ENCODE measurements around the gene LY6G6F. TPM values are rescaled to one million over a fixed set of nuclear protein-coding genes. Genes with fewer than 3 reads are reported as not detected.
A peak's percentile ranks its signal among the peaks of the same experiment; 100 is the strongest.

The LY6G6F gene
- total and polyA plus RNA-seq, 10 of the 15 experiments (the other 5 are each of a cell fraction or from before 2014, with no cell fraction given): not detected

DNA sequence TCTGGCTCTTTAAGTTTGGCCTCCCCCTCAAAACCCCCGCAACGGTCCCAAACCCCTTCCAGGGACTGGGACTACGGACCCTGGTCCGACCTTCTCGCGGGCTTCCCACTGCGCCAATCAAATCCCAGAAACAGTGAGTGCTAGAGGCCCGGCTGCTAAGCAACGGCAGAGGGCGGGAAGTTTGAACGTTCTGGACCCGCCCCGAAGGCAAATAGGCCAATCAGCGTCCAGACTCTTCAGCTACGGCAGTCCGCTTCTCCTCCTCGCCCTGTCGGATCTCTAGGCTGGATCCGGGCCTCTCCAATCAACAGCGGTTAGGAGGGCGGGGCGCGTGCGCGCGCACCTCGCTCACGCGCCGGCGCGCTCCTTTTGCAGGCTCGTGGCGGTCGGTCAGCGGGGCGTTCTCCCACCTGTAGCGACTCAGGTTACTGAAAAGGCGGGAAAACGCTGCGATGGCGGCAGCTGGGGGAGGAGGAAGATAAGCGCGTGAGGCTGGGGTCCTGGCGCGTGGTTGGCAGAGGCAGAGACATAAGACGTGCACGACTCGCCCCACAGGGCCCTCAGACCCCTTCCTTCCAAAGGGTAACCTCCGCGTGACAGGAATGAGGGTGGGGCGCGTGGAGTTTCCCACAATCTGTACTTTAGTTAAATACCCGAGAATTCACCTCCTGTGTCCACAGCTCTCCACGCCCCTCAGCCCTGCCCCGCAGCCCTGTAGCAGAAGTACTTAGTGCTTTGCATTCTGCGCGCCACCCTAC, 33.2 kb downstream of the LY6G6F start, which contains the start of gene MSH5 (continued):
- TF ChIP-seq CHD2 (IDR thresholded peaks at IDR 0.05; ENCODE audit: borderline replicate concordance, low read depth, low read length): peak; percentile 93
- TF ChIP-seq, protein P1, sequence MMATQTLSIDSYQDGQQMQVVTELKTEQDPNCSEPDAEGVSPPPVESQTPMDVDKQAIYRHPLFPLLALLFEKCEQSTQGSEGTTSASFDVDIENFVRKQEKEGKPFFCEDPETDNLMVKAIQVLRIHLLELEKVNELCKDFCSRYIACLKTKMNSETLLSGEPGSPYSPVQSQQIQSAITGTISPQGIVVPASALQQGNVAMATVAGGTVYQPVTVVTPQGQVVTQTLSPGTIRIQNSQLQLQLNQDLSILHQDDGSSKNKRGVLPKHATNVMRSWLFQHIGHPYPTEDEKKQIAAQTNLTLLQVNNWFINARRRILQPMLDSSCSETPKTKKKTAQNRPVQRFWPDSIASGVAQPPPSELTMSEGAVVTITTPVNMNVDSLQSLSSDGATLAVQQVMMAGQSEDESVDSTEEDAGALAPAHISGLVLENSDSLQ (IDR thresholded peaks at IDR 0.05): peak; percentile 94
- peak; percentile 8 for TF ChIP-seq SMAD5 (IDR thresholded peaks at IDR 0.05; ENCODE audit: low read depth)
- TF ChIP-seq RAD21 (IDR thresholded peaks at IDR 0.05; ENCODE audit: insufficient read depth, low read depth, low read length): no peak
- TF ChIP-seq, protein P2, sequence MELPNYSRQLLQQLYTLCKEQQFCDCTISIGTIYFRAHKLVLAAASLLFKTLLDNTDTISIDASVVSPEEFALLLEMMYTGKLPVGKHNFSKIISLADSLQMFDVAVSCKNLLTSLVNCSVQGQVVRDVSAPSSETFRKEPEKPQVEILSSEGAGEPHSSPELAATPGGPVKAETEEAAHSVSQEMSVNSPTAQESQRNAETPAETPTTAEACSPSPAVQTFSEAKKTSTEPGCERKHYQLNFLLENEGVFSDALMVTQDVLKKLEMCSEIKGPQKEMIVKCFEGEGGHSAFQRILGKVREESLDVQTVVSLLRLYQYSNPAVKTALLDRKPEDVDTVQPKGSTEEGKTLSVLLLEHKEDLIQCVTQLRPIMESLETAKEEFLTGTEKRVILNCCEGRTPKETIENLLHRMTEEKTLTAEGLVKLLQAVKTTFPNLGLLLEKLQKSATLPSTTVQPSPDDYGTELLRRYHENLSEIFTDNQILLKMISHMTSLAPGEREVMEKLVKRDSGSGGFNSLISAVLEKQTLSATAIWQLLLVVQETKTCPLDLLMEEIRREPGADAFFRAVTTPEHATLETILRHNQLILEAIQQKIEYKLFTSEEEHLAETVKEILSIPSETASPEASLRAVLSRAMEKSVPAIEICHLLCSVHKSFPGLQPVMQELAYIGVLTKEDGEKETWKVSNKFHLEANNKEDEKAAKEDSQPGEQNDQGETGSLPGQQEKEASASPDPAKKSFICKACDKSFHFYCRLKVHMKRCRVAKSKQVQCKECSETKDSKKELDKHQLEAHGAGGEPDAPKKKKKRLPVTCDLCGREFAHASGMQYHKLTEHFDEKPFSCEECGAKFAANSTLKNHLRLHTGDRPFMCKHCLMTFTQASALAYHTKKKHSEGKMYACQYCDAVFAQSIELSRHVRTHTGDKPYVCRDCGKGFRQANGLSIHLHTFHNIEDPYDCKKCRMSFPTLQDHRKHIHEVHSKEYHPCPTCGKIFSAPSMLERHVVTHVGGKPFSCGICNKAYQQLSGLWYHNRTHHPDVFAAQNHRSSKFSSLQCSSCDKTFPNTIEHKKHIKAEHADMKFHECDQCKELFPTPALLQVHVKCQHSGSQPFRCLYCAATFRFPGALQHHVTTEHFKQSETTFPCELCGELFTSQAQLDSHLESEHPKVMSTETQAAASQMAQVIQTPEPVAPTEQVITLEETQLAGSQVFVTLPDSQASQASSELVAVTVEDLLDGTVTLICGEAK (IDR thresholded peaks at IDR 0.05; ENCODE audit: borderline replicate concordance): peak; percentile 38; the same call in 1 of the 2 replicates
- TF ChIP-seq FOS (IDR thresholded peaks at IDR 0.05; ENCODE audit: borderline replicate concordance, extremely low read depth, insufficient read length): peak; percentile 56
- peak; percentile 71 for TF ChIP-seq NRF1 (conservative IDR thresholded peaks at IDR 0.05; ENCODE audit: low read depth, low read length)
- TF ChIP-seq, protein P3, sequence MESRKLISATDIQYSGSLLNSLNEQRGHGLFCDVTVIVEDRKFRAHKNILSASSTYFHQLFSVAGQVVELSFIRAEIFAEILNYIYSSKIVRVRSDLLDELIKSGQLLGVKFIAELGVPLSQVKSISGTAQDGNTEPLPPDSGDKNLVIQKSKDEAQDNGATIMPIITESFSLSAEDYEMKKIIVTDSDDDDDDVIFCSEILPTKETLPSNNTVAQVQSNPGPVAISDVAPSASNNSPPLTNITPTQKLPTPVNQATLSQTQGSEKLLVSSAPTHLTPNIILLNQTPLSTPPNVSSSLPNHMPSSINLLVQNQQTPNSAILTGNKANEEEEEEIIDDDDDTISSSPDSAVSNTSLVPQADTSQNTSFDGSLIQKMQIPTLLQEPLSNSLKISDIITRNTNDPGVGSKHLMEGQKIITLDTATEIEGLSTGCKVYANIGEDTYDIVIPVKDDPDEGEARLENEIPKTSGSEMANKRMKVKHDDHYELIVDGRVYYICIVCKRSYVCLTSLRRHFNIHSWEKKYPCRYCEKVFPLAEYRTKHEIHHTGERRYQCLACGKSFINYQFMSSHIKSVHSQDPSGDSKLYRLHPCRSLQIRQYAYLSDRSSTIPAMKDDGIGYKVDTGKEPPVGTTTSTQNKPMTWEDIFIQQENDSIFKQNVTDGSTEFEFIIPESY (IDR thresholded peaks at IDR 0.05): no peak
- peak; percentile 72 for TF ChIP-seq EED (IDR thresholded peaks at IDR 0.05; ENCODE audit: low read depth)
- TF ChIP-seq SIN3A (IDR thresholded peaks at IDR 0.05; ENCODE audit: low read depth, low read length): peak; percentile 87
- TF ChIP-seq NR2C1 (IDR thresholded peaks at IDR 0.05): no peak
- TF ChIP-seq SREBF1 (IDR thresholded peaks at IDR 0.05; ENCODE audit: low read length): no peak
- no peak for TF ChIP-seq CBX3 (IDR thresholded peaks at IDR 0.05; ENCODE audit: borderline replicate concordance, low read depth)
- TF ChIP-seq CBFB (IDR thresholded peaks at IDR 0.05; ENCODE audit: low read depth): peak; percentile 37
- peak; percentile 10; the same call in 1 of the 2 replicates for TF ChIP-seq HCFC1 (IDR thresholded peaks at IDR 0.05; ENCODE audit: low read length)
- peak; percentile 11 for TF ChIP-seq RELA (IDR thresholded peaks at IDR 0.05; ENCODE audit: borderline replicate concordance, partially characterized antibody)
- TF ChIP-seq, protein P4, sequence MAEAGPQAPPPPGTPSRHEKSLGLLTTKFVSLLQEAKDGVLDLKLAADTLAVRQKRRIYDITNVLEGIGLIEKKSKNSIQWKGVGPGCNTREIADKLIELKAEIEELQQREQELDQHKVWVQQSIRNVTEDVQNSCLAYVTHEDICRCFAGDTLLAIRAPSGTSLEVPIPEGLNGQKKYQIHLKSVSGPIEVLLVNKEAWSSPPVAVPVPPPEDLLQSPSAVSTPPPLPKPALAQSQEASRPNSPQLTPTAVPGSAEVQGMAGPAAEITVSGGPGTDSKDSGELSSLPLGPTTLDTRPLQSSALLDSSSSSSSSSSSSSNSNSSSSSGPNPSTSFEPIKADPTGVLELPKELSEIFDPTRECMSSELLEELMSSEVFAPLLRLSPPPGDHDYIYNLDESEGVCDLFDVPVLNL (IDR thresholded peaks at IDR 0.05; ENCODE audit: low read depth, low read length): peak; percentile 100
- TF ChIP-seq, protein P5, sequence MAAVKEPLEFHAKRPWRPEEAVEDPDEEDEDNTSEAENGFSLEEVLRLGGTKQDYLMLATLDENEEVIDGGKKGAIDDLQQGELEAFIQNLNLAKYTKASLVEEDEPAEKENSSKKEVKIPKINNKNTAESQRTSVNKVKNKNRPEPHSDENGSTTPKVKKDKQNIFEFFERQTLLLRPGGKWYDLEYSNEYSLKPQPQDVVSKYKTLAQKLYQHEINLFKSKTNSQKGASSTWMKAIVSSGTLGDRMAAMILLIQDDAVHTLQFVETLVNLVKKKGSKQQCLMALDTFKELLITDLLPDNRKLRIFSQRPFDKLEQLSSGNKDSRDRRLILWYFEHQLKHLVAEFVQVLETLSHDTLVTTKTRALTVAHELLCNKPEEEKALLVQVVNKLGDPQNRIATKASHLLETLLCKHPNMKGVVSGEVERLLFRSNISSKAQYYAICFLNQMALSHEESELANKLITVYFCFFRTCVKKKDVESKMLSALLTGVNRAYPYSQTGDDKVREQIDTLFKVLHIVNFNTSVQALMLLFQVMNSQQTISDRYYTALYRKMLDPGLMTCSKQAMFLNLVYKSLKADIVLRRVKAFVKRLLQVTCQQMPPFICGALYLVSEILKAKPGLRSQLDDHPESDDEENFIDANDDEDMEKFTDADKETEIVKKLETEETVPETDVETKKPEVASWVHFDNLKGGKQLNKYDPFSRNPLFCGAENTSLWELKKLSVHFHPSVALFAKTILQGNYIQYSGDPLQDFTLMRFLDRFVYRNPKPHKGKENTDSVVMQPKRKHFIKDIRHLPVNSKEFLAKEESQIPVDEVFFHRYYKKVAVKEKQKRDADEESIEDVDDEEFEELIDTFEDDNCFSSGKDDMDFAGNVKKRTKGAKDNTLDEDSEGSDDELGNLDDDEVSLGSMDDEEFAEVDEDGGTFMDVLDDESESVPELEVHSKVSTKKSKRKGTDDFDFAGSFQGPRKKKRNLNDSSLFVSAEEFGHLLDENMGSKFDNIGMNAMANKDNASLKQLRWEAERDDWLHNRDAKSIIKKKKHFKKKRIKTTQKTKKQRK (IDR thresholded peaks at IDR 0.05; ENCODE audit: low read depth, low read length): peak; percentile 72

All from GM12878 (cell line).